Skeletal muscle satellite cell (primary cell): ENCODE results near the gene SLC10A7.

Experiments used
- H3K27me3 ChIP-seq: 2 replicates; pipeline ENCODE4 v1.7.0; 2013; ENCODE audit warnings: low read length; ENCODE audit not compliant: control insufficient read depth, insufficient read depth
- H3K36me3 ChIP-seq: 2 replicates; pipeline ENCODE4 v1.7.0; 2013; ENCODE audit warnings: mild to moderate bottlenecking, control low read depth, low read length; ENCODE audit not compliant: insufficient read depth
- H3K4me1 ChIP-seq: 2 replicates; pipeline ENCODE4 v1.7.0; 2013; ENCODE audit warnings: low read length; ENCODE audit not compliant: control insufficient read depth, insufficient read depth
- H3K4me2 ChIP-seq: 2 replicates; pipeline ENCODE4 v1.7.0; 2013; ENCODE audit warnings: mild to moderate bottlenecking, low read length
- H3K4me3 ChIP-seq: 2 replicates; pipeline ENCODE4 v1.7.0; 2013; ENCODE audit warnings: low read length
- H3K9ac ChIP-seq: 2 replicates; pipeline ENCODE4 v1.7.0; 2013; ENCODE audit warnings: mild to moderate bottlenecking, low read depth, low read length, moderate library complexity
- H3K9me3 ChIP-seq: replicated peaks from 2 replicates; pipeline ENCODE4 v1.7.0; 2013; ENCODE audit warnings: mild to moderate bottlenecking, control low read depth, low read length

Gene SLC10A7

GRCh38 chr4:146333187-146333894 is 188.4 kb downstream of the SLC10A7 start:
- Histone ChIP-seq H3K4me2 (peak overlapping the region; percentile 57), H3K9ac (no peak overlapping the region), H3K4me3 (peak overlapping the region; percentile 28), H3K9me3 (no peaks in the 10 kb centered on the region), H3K4me1 (peaks cover 59% of the 10 kb centered on the region), H3K36me3 (no peaks in the 10 kb centered on the region), H3K27me3 (no peaks in the 10 kb centered on the region)

GRCh38 chr4:146330392-146330791 is 191.3 kb downstream of the SLC10A7 start:
- no peaks in the 10 kb centered on the region for H3K9me3 ChIP-seq
- no peaks in the 10 kb centered on the region for H3K27me3 ChIP-seq
- no peak overlapping the region for H3K4me3 ChIP-seq
- peaks cover 56% of the 10 kb centered on the region for H3K4me1 ChIP-seq
- H3K4me2 ChIP-seq: peak overlapping the region; percentile 38
- H3K36me3 ChIP-seq: no peaks in the 10 kb centered on the region
- peak overlapping the region; percentile 49 for H3K9ac ChIP-seq

GRCh38 chr4:146329050-146329716 is 192.6 kb downstream of the SLC10A7 start:
- no peak overlapping the region for H3K4me3 ChIP-seq
- H3K36me3 ChIP-seq: no peaks in the 10 kb centered on the region
- H3K9me3 ChIP-seq: no peaks in the 10 kb centered on the region
- H3K27me3 ChIP-seq: no peaks in the 10 kb centered on the region
- H3K9ac ChIP-seq: peak overlapping the region; percentile 49
- peak overlapping the region; percentile 56 for H3K4me2 ChIP-seq
- H3K4me1 ChIP-seq: peaks cover 49% of the 10 kb centered on the region

- H3K9me3 ChIP-seq: no peaks in the 10 kb centered on the region
- H3K4me1 ChIP-seq: peaks cover 38% of the 10 kb centered on the region
- H3K9ac ChIP-seq: peak overlapping the region; percentile 47
- H3K4me3 ChIP-seq: no peak overlapping the region
- H3K4me2 ChIP-seq: peak overlapping the region; percentile 56
- no peaks in the 10 kb centered on the region for H3K36me3 ChIP-seq
- H3K27me3 ChIP-seq: no peaks in the 10 kb centered on the region
Observed at GRCh38 chr4:146327859-146328650, 193.7 kb downstream of the SLC10A7 start.

- no peak overlapping the region for H3K4me3 ChIP-seq
- H3K9ac ChIP-seq: no peak overlapping the region
- H3K4me1 ChIP-seq: no peaks in the 10 kb centered on the region
- no peak overlapping the region for H3K4me2 ChIP-seq
- no peaks in the 10 kb centered on the region for H3K9me3 ChIP-seq
- H3K27me3 ChIP-seq: no peaks in the 10 kb centered on the region
- H3K36me3 ChIP-seq: no peaks in the 10 kb centered on the region
Observed at GRCh38 chr4:146318894-146319293, 202.8 kb downstream of the SLC10A7 start.

- no peaks in the 10 kb centered on the region for H3K36me3 ChIP-seq
- H3K4me1 ChIP-seq: no peaks in the 10 kb centered on the region
- no peak overlapping the region for H3K4me2 ChIP-seq
- no peak overlapping the region for H3K9ac ChIP-seq
- no peaks in the 10 kb centered on the region for H3K9me3 ChIP-seq
- no peaks in the 10 kb centered on the region for H3K27me3 ChIP-seq
- no peak overlapping the region for H3K4me3 ChIP-seq
Observed at GRCh38 chr4:146317783-146318182, 204.0 kb downstream of the SLC10A7 start.

- Histone ChIP-seq H3K4me3 (no peak overlapping the region), H3K9me3 (no peaks in the 10 kb centered on the region), H3K9ac (no peak overlapping the region), H3K36me3 (no peaks in the 10 kb centered on the region), H3K4me2 (no peak overlapping the region), H3K4me1 (no peaks in the 10 kb centered on the region), H3K27me3 (no peaks in the 10 kb centered on the region)
Observed at GRCh38 chr4:146315184-146315583, 206.6 kb downstream of the SLC10A7 start.

- Histone ChIP-seq H3K4me1 (no peaks in the 10 kb centered on the region), H3K4me3 (no peak overlapping the region), H3K9ac (no peak overlapping the region), H3K36me3 (no peaks in the 10 kb centered on the region), H3K9me3 (no peaks in the 10 kb centered on the region), H3K27me3 (no peaks in the 10 kb centered on the region), H3K4me2 (no peak overlapping the region)
Observed at GRCh38 chr4:146311238-146311970, 210.3 kb downstream of the SLC10A7 start.

- Histone ChIP-seq H3K4me2 (no peak overlapping the region), H3K4me1 (no peaks in the 10 kb centered on the region), H3K9ac (no peak overlapping the region), H3K27me3 (no peaks in the 10 kb centered on the region), H3K4me3 (no peak overlapping the region), H3K9me3 (no peaks in the 10 kb centered on the region), H3K36me3 (no peaks in the 10 kb centered on the region)
Observed at GRCh38 chr4:146310319-146311021, 211.3 kb downstream of the SLC10A7 start.

- H3K4me1 ChIP-seq: no peaks in the 10 kb centered on the region
- H3K36me3 ChIP-seq: no peaks in the 10 kb centered on the region
- no peaks in the 10 kb centered on the region for H3K9me3 ChIP-seq
- H3K4me3 ChIP-seq: no peak overlapping the region
- H3K27me3 ChIP-seq: no peaks in the 10 kb centered on the region
- H3K4me2 ChIP-seq: no peak overlapping the region
- H3K9ac ChIP-seq: no peak overlapping the region
Observed at GRCh38 chr4:146308951-146309350, 212.8 kb downstream of the SLC10A7 start.
